Measurements from ENCODE around the gene AFAP1L2.
A peak's percentile ranks its signal among the peaks of the same experiment; 100 is the strongest.

The AFAP1L2 gene

GRCh38 chr10:114359953-114360345 lies 44.4 kb downstream of the AFAP1L2 start:
- no peak for DNase-seq (ENCODE audit: low read depth)
- TF ChIP-seq CTCF (IDR thresholded peaks at IDR 0.05; ENCODE audit: low read depth, low read length, missing control alignments): no peak
- H3K4me3 ChIP-seq (ENCODE audit: low read depth, low read length): no peak overlapping the region
- in situ Hi-C loops (cut with HindIII; ENCODE audit: low sequenced_read_pairs): no loop called here

GRCh38 chr10:114359041-114359952 lies 45.0 kb downstream of the AFAP1L2 start:
- DNase-seq (ENCODE audit: low read depth): no peak
- in situ Hi-C loops (cut with HindIII; ENCODE audit: low sequenced_read_pairs): no loop called here
- TF ChIP-seq CTCF (IDR thresholded peaks at IDR 0.05; ENCODE audit: low read depth, low read length, missing control alignments): no peak
- no peak overlapping the region for H3K4me3 ChIP-seq (ENCODE audit: low read depth, low read length)

- no peak for TF ChIP-seq CTCF (IDR thresholded peaks at IDR 0.05; ENCODE audit: low read depth, low read length, missing control alignments)
- no peak for DNase-seq (ENCODE audit: low read depth)
- no peak overlapping the region for H3K4me3 ChIP-seq (ENCODE audit: low read depth, low read length)
- in situ Hi-C loops (cut with HindIII; ENCODE audit: low sequenced_read_pairs): no loop called here
Observed at GRCh38 chr10:114357515-114357996, 46.7 kb downstream of the AFAP1L2 start.

GRCh38 chr10:114356751-114357514 lies 47.4 kb downstream of the AFAP1L2 start:
- DNase-seq (ENCODE audit: low read depth): peak; percentile 84
- H3K4me3 ChIP-seq (ENCODE audit: low read depth, low read length): no peak overlapping the region
- no peak for TF ChIP-seq CTCF (IDR thresholded peaks at IDR 0.05; ENCODE audit: low read depth, low read length, missing control alignments)
- in situ Hi-C loops (cut with HindIII; ENCODE audit: low sequenced_read_pairs): no loop called here

- no peak overlapping the region for H3K4me3 ChIP-seq (ENCODE audit: low read depth, low read length)
- no peak for TF ChIP-seq CTCF (IDR thresholded peaks at IDR 0.05; ENCODE audit: low read depth, low read length, missing control alignments)
- DNase-seq (ENCODE audit: low read depth): no peak
- in situ Hi-C loops (cut with HindIII; ENCODE audit: low sequenced_read_pairs): no loop called here
Observed at GRCh38 chr10:114356126-114356525, 48.2 kb downstream of the AFAP1L2 start.

GRCh38 chr10:114353383-114353782 lies 50.9 kb downstream of the AFAP1L2 start:
- DNase-seq (ENCODE audit: low read depth): no peak
- H3K4me3 ChIP-seq (ENCODE audit: low read depth, low read length): no peak overlapping the region
- in situ Hi-C loops (cut with HindIII; ENCODE audit: low sequenced_read_pairs): no loop called here
- TF ChIP-seq CTCF (IDR thresholded peaks at IDR 0.05; ENCODE audit: low read depth, low read length, missing control alignments): no peak
